Measurements from ENCODE around the gene EXOC6. TPM values are rescaled to one million over a fixed set of nuclear protein-coding genes. Genes with fewer than 3 reads are reported as not detected.

Gene EXOC6
- total RNA-seq: 10 to 100 TPM; 12.6 to 15.2 TPM

GRCh38 chr10:92848441-92849233, at the start of gene EXOC6:
TSS of gene EXOC6 (plus strand) at chr10:92848520. CDS start at chr10:92848534, 14 bp downstream.
- Histone ChIP-seq H3K9ac (ENCODE audit: low read depth in 2 of 2, low read length in 2 of 2) (peak within 1 kb of the TSS; percentile 67 to 80), H3K9me3 (no peaks in the 10 kb centered on the region), H3K27ac (peak within 1 kb of the TSS; percentile 73), H3K36me3 (no peaks in the 10 kb centered on the region), H3K27me3 (no peaks in the 10 kb centered on the region), H3K4me1 (no peaks in the 10 kb centered on the region), H3K4me3 (peak within 1 kb of the TSS; percentile 96)
- DNase-seq: peak; percentile 87
- TF ChIP-seq, protein P1, sequence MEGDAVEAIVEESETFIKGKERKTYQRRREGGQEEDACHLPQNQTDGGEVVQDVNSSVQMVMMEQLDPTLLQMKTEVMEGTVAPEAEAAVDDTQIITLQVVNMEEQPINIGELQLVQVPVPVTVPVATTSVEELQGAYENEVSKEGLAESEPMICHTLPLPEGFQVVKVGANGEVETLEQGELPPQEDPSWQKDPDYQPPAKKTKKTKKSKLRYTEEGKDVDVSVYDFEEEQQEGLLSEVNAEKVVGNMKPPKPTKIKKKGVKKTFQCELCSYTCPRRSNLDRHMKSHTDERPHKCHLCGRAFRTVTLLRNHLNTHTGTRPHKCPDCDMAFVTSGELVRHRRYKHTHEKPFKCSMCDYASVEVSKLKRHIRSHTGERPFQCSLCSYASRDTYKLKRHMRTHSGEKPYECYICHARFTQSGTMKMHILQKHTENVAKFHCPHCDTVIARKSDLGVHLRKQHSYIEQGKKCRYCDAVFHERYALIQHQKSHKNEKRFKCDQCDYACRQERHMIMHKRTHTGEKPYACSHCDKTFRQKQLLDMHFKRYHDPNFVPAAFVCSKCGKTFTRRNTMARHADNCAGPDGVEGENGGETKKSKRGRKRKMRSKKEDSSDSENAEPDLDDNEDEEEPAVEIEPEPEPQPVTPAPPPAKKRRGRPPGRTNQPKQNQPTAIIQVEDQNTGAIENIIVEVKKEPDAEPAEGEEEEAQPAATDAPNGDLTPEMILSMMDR (IDR thresholded peaks at IDR 0.05): no peak
- intact Hi-C loops (cut with DNase I): no loop called here

DNA sequence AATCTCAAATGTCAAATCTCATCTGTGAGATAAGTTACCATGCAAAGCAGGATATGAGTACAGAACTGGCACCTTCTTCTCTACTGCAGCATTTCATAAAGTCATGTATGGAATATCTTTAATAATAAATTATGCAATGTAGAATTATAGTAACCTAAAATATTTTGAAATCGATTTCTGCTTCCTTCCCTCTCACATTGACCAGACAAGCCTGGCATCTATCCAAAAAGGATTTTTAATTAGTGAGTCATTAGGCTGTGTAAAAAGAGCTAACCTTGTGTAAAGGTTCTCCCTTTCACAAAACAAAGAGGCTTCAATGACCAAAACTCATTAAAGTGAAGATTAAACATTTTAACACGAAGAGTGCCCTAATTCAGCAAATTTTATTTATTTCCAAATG, 48.8 kb upstream of the EXOC6 start:
- no peak overlapping the region for H3K4me3 ChIP-seq
- no peak overlapping the region for H3K9ac ChIP-seq (ENCODE audit: low read depth in 2 of 2, low read length in 2 of 2)
- H3K36me3 ChIP-seq: no peaks in the 10 kb centered on the region
- TF ChIP-seq, protein P1 (IDR thresholded peaks at IDR 0.05): no peak
- no peak for DNase-seq
- no peak overlapping the region for H3K27ac ChIP-seq
- H3K4me1 ChIP-seq: no peaks in the 10 kb centered on the region
- H3K9me3 ChIP-seq: no peaks in the 10 kb centered on the region
- intact Hi-C loops (cut with DNase I): no loop called here
- H3K27me3 ChIP-seq: no peaks in the 10 kb centered on the region

GRCh38 chr10:92800134-92800733, 48.1 kb upstream of the EXOC6 start:
- H3K9me3 ChIP-seq: no peaks in the 10 kb centered on the region
- no peak overlapping the region for H3K4me3 ChIP-seq
- no peaks in the 10 kb centered on the region for H3K36me3 ChIP-seq
- no peak overlapping the region for H3K27ac ChIP-seq
- no peaks in the 10 kb centered on the region for H3K27me3 ChIP-seq
- TF ChIP-seq, protein P1 (IDR thresholded peaks at IDR 0.05): no peak
- H3K4me1 ChIP-seq: no peaks in the 10 kb centered on the region
- no peak overlapping the region for H3K9ac ChIP-seq (ENCODE audit: low read depth in 2 of 2, low read length in 2 of 2)
- no peak for DNase-seq
- intact Hi-C loops (cut with DNase I): no loop called here

GRCh38 chr10:92801978-92802872, 46.1 kb upstream of the EXOC6 start:
- Histone ChIP-seq H3K9ac (ENCODE audit: low read depth in 2 of 2, low read length in 2 of 2) (no peak overlapping the region), H3K9me3 (no peaks in the 10 kb centered on the region), H3K27ac (no peak overlapping the region), H3K4me3 (no peak overlapping the region), H3K27me3 (no peaks in the 10 kb centered on the region), H3K36me3 (no peaks in the 10 kb centered on the region), H3K4me1 (no peaks in the 10 kb centered on the region)
- DNase-seq: no peak
- intact Hi-C loops (cut with DNase I): no loop called here
- TF ChIP-seq, protein P1 (IDR thresholded peaks at IDR 0.05): no peak

GRCh38 chr10:92809840-92810239, 38.5 kb upstream of the EXOC6 start:
- no peak for DNase-seq
- TF ChIP-seq, protein P1 (IDR thresholded peaks at IDR 0.05): no peak
- no peaks in the 10 kb centered on the region for H3K27me3 ChIP-seq
- H3K9ac ChIP-seq (ENCODE audit: low read depth in 2 of 2, low read length in 2 of 2): no peak overlapping the region
- no peaks in the 10 kb centered on the region for H3K4me1 ChIP-seq
- H3K27ac ChIP-seq: no peak overlapping the region
- H3K36me3 ChIP-seq: no peaks in the 10 kb centered on the region
- H3K4me3 ChIP-seq: no peak overlapping the region
- no peaks in the 10 kb centered on the region for H3K9me3 ChIP-seq
- intact Hi-C loops (cut with DNase I): no loop called here

Data from colonic mucosa (tissue), 4 donors.